Natural killer cell (primary cell): Measurements from ENCODE around the gene C1QTNF4. TPM values are rescaled to one million over a fixed set of nuclear protein-coding genes. Genes with fewer than 3 reads are reported as not detected.
"Not testable (repeated sequence)": the region's sequence is repeated elsewhere in the genome, so short reads cannot be mapped to it uniquely, and the experiment has no call there.

Experiments used
- ATAC-seq, 3 donors: fragments of 150-1000 bp in 2 of 3; fragments of 200-7000 bp in 1 of 3; cut with Tn5 transposase; 1 replicate in 1 of 3; 2 replicates in 2 of 3; pipeline ENCODE4 v1.10.0; 2021; ENCODE audit warnings: mild to moderate bottlenecking in 2 of 3, moderate library complexity in 2 of 3
- DNase-seq, 2 donors: peaks; one replicate each; pipeline versions ENCODE4 v3.0.0 to v3.0.0-alpha.2; 2013 to 2021; ENCODE audit warnings: mixed read lengths in 1 of 2
- H3K27ac ChIP-seq: one replicate; pipeline ENCODE4 v1.5.1; 2013; ENCODE audit warnings: mild to moderate bottlenecking, low read length
- H3K27me3 ChIP-seq: one replicate; pipeline ENCODE4 v1.6.1; 2013; ENCODE audit warnings: low read length; ENCODE audit not compliant: control insufficient read depth, insufficient read depth
- H3K36me3 ChIP-seq: one replicate; pipeline ENCODE4 v1.6.1; 2013; ENCODE audit warnings: low read length; ENCODE audit not compliant: control insufficient read depth, insufficient read depth
- H3K4me1 ChIP-seq: one replicate; pipeline ENCODE4 v1.6.1; 2013; ENCODE audit warnings: low read length; ENCODE audit not compliant: control insufficient read depth, insufficient read depth
- H3K4me3 ChIP-seq: one replicate; pipeline ENCODE4 v1.5.1; 2013; ENCODE audit warnings: low read length
- H3K9me3 ChIP-seq: one replicate; pipeline ENCODE4 v1.6.1; 2013; ENCODE audit warnings: low read length; ENCODE audit not compliant: control insufficient read depth, insufficient read depth
- H3K27ac Mint-ChIP-seq, 2 donors: one replicate each; pipeline ENCODE4 v1.8.0; 2022; ENCODE audit warnings: mild to moderate bottlenecking in 2 of 2, mixed read lengths in 2 of 2, moderate library complexity in 1 of 2
- H3K27me3 Mint-ChIP-seq, 2 donors: one replicate each; pipeline ENCODE4 v1.8.0; 2022; ENCODE audit warnings: low read depth in 2 of 2, mixed read lengths in 2 of 2
- H3K36me3 Mint-ChIP-seq: one replicate; pipeline ENCODE4 v1.8.0; 2022; ENCODE audit warnings: mixed read lengths
- H3K4me1 Mint-ChIP-seq, 2 donors: one replicate each; pipeline ENCODE4 v1.8.0; 2022; ENCODE audit warnings: mixed read lengths in 2 of 2
- H3K4me3 Mint-ChIP-seq: one replicate; pipeline ENCODE4 v1.8.0; 2022; ENCODE audit warnings: mild to moderate bottlenecking, moderate library complexity, mixed read lengths
- H3K9me3 Mint-ChIP-seq, 2 donors: one replicate each; pipeline ENCODE4 v1.8.0; 2022; ENCODE audit warnings: mixed read lengths in 2 of 2
- WGBS: methylation state at CpG from one replicate; pipeline ENCODE4 v1.1.7; 2013; ENCODE audit warnings: missing lambda C conversion rate; ENCODE audit not compliant: insufficient coverage; 5-methylcytosine and 5-hydroxymethylcytosine counted together
- intact Hi-C: fragments of 100-400 bp; cut with micrococcal nuclease; formaldehyde crosslinking; loops from one replicate; pipeline ENCODE4 v1.14.2; 2022
- total RNA-seq, 4 donors: library from RNA; stranded (reverse); fragments of 120-200 nt in 1 of 4; gene quantifications; one replicate each; pipeline versions ENCODE4 v1.2.3 to v1.2.4, GENCODE V29; 2013 to 2022
- TF ChIP-seq, protein P1 (sequence below): fragments of 200-600 bp; IDR thresholded peaks from one replicate; pipeline ENCODE4 v1.8.0; 2022; ENCODE audit warnings: antibody characterized with exemption

Gene C1QTNF4
- total RNA-seq, 3 donors from 2014 or later (not counting 1 experiment from before 2014, with no cell fraction given) = 0.78 to 2.0 (median 1.3) TPM

- no peak overlapping the region for H3K27ac Mint-ChIP-seq
- 97% methylated on average over 2 of the region's 2 CpGs for WGBS
- H3K27me3 Mint-ChIP-seq = no peaks in the 10 kb centered on the region
- ATAC-seq (no peak), DNase-seq (no peak)
- Histone ChIP-seq H3K4me3 (no peak overlapping the region), H3K27me3 (no peaks in the 10 kb centered on the region), H3K27ac (no peak overlapping the region), H3K4me1 (peaks cover 10% of the 10 kb centered on the region), H3K36me3 (no peaks in the 10 kb centered on the region), H3K9me3 (no peaks in the 10 kb centered on the region)
- H3K36me3 Mint-ChIP-seq = no peaks in the 10 kb centered on the region
- TF ChIP-seq, protein P1, sequence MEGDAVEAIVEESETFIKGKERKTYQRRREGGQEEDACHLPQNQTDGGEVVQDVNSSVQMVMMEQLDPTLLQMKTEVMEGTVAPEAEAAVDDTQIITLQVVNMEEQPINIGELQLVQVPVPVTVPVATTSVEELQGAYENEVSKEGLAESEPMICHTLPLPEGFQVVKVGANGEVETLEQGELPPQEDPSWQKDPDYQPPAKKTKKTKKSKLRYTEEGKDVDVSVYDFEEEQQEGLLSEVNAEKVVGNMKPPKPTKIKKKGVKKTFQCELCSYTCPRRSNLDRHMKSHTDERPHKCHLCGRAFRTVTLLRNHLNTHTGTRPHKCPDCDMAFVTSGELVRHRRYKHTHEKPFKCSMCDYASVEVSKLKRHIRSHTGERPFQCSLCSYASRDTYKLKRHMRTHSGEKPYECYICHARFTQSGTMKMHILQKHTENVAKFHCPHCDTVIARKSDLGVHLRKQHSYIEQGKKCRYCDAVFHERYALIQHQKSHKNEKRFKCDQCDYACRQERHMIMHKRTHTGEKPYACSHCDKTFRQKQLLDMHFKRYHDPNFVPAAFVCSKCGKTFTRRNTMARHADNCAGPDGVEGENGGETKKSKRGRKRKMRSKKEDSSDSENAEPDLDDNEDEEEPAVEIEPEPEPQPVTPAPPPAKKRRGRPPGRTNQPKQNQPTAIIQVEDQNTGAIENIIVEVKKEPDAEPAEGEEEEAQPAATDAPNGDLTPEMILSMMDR = no peak
- H3K4me3 Mint-ChIP-seq = no peak overlapping the region
- H3K4me1 Mint-ChIP-seq = peaks cover 5 to 8% of the 10 kb centered on the region in 2 donors
- no peaks in the 10 kb centered on the region for H3K9me3 Mint-ChIP-seq
- intact Hi-C loops = no loop called here
Observed at GRCh38 chr11:47560426-47560825, 33.8 kb downstream of the C1QTNF4 start.

DNA sequence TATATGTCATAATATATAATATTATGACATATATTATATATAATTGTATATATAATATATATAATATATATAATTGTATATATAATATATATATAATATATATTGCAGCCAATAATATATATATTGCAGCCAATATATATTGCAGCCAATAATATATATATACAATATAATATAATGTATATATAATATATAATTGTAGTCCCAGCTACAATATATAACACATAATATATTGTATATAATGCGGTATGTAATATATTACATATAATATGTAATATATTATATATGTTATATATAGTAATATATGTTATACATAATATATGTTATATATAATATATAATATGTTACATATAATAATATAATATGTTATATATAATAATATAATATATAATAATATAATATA, 35.5 kb downstream of the C1QTNF4 start:
- ATAC-seq (no peak), DNase-seq (no peak)
- TF ChIP-seq, protein P1 = no peak
- no peaks in the 10 kb centered on the region for H3K9me3 ChIP-seq
- Mint-ChIP-seq H3K4me1 (no peaks in the 10 kb centered on the region), H3K4me3 (no peak overlapping the region), H3K27me3 (no peaks in the 10 kb centered on the region), H3K36me3 (no peaks in the 10 kb centered on the region), H3K9me3 (no peaks in the 10 kb centered on the region), H3K27ac (no peak overlapping the region)
- no peak overlapping the region for H3K27ac ChIP-seq
- intact Hi-C loops = no loop called here
- no peaks in the 10 kb centered on the region for H3K36me3 ChIP-seq
- no CpG with 5 or more reads among the region's 1 CpG for WGBS
- H3K27me3 ChIP-seq = no peaks in the 10 kb centered on the region
- H3K4me1 ChIP-seq = no peaks in the 10 kb centered on the region
- no peak overlapping the region for H3K4me3 ChIP-seq

- H3K27ac Mint-ChIP-seq, H3K4me3 ChIP-seq, H3K27me3 ChIP-seq, intact Hi-C loops, ATAC-seq, H3K27me3 Mint-ChIP-seq, H3K9me3 ChIP-seq, DNase-seq, H3K36me3 ChIP-seq, H3K9me3 Mint-ChIP-seq, H3K27ac ChIP-seq, H3K36me3 Mint-ChIP-seq, H3K4me3 Mint-ChIP-seq: not testable (repeated sequence)
- H3K4me1 Mint-ChIP-seq = peaks cover 12 to 13% of the 10 kb centered on the region in 2 donors
- WGBS = 96% methylated on average over 10 of the region's 12 CpGs
- peaks cover 11% of the 10 kb centered on the region for H3K4me1 ChIP-seq
Observed at GRCh38 chr11:47557004-47557403, 37.2 kb downstream of the C1QTNF4 start.

- no peaks in the 10 kb centered on the region for H3K27me3 Mint-ChIP-seq
- H3K36me3 ChIP-seq = no peaks in the 10 kb centered on the region
- H3K4me1 ChIP-seq = peaks cover 26% of the 10 kb centered on the region
- peak overlapping the region; percentile 91 to 97 for H3K27ac Mint-ChIP-seq
- peaks cover 28 to 37% of the 10 kb centered on the region in 2 donors for H3K4me1 Mint-ChIP-seq
- H3K27me3 ChIP-seq = no peaks in the 10 kb centered on the region
- 23% methylated on average over 9 of the region's 9 CpGs for WGBS
- H3K9me3 Mint-ChIP-seq = no peaks in the 10 kb centered on the region
- peak overlapping the region; percentile 37 for H3K4me3 ChIP-seq
- H3K27ac ChIP-seq = peak overlapping the region; percentile 58
- DNase-seq = no peak
- H3K9me3 ChIP-seq = no peaks in the 10 kb centered on the region
- peak; percentile 17 to 38 (median 24) for ATAC-seq
- H3K4me3 Mint-ChIP-seq = peak overlapping the region; percentile 97
- intact Hi-C loops = loop anchor here (5.0 kb wide), 1 partner anchor 36 kb away; no protein-coding TSS in a partner anchor
- TF ChIP-seq, protein P1 = no peak
- H3K36me3 Mint-ChIP-seq = no peaks in the 10 kb centered on the region
Observed at GRCh38 chr11:47553406-47553743, 40.8 kb downstream of the C1QTNF4 start.
